Measurements from ENCODE around the gene SPIN2B.
"Not testable (repeated sequence)": the region's sequence is repeated elsewhere in the genome, so short reads cannot be mapped to it uniquely, and the experiment has no call there.

Gene SPIN2B

DNA sequence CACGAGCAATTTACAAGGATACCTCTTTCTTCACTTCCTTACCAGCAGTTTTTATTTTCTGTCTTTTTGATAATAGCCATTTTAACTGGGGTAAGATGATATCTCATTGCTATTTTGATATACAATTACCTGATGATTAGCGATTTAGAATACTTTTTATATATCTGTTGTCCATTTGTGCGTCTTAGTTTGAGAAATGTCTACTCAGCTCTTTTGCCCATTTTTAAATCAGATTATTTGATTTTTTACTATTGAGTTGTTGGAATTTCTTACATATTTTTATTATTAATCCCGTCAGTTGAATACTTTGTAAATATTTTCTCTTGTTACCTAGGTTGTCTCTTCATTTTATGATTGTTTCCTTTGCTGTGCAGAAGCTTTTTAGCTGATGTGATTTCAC, 17.3 kb upstream of the SPIN2B start:
- Histone ChIP-seq H3K9me2 (replicated peaks; ENCODE audit: insufficient read depth, low read length) (no peaks in the 10 kb centered on the region), H3F3A (ENCODE audit: insufficient read depth, low read length) (no peaks in the 10 kb centered on the region), H3K27me3 (replicated peaks; ENCODE audit: insufficient read depth, low read length) (no peaks in the 10 kb centered on the region), H3K4me1 (ENCODE audit: low read length) (no peaks in the 10 kb centered on the region), H3K4me2 (ENCODE audit: low read depth, low read length) (no peak overlapping the region), H2AFZ (ENCODE audit: low read length) (no peak overlapping the region), H3K9me3 (replicated peaks; ENCODE audit: insufficient read depth, low read length) (no peaks in the 10 kb centered on the region), H3K9ac (ENCODE audit: low read length) (no peak overlapping the region), H3K79me2 (ENCODE audit: low read length) (no peaks in the 10 kb centered on the region), H3K27ac (ENCODE audit: low read length) (no peak overlapping the region), H3K36me3 (replicated peaks; ENCODE audit: insufficient read depth, low read length) (no peaks in the 10 kb centered on the region), H4K20me1 (ENCODE audit: insufficient read depth, low read length) (no peaks in the 10 kb centered on the region), H3K4me3 (ENCODE audit: low read length) (no peak overlapping the region)
- DNase-seq: no peak
- TF ChIP-seq, protein P1, sequence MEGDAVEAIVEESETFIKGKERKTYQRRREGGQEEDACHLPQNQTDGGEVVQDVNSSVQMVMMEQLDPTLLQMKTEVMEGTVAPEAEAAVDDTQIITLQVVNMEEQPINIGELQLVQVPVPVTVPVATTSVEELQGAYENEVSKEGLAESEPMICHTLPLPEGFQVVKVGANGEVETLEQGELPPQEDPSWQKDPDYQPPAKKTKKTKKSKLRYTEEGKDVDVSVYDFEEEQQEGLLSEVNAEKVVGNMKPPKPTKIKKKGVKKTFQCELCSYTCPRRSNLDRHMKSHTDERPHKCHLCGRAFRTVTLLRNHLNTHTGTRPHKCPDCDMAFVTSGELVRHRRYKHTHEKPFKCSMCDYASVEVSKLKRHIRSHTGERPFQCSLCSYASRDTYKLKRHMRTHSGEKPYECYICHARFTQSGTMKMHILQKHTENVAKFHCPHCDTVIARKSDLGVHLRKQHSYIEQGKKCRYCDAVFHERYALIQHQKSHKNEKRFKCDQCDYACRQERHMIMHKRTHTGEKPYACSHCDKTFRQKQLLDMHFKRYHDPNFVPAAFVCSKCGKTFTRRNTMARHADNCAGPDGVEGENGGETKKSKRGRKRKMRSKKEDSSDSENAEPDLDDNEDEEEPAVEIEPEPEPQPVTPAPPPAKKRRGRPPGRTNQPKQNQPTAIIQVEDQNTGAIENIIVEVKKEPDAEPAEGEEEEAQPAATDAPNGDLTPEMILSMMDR (IDR thresholded peaks at IDR 0.05; ENCODE audit: low read length): no peak
- no peak for TF ChIP-seq EZH2 (optimal IDR thresholded peaks at IDR 0.05; ENCODE audit: low read depth, low read length)
- TF ChIP-seq EZH2phosphoT487 (IDR thresholded peaks at IDR 0.05; ENCODE audit: low read length): no peak

DNA sequence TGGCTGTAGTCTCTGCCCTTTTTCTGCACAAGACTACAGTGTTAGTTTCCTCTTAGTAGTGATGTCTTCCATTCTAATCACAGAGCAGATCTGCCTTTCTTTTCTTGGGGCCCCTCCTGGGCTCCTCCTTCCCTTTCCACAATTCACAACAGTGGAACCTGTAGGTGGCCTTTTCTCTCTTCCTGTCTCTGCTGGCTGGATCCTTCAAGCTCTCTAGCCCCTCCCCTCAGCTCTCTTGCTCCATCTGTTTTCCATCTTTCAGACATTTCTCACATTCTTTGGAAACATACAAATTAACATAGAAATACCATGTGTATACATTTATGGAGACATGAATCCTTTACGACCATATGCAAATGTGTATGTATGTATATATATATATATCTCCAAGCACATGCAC, 16.2 kb upstream of the SPIN2B start:
- no peaks in the 10 kb centered on the region for H3K36me3 ChIP-seq (replicated peaks; ENCODE audit: insufficient read depth, low read length)
- H3K4me3 ChIP-seq (ENCODE audit: low read length): no peak overlapping the region
- no peaks in the 10 kb centered on the region for H4K20me1 ChIP-seq (ENCODE audit: insufficient read depth, low read length)
- H2AFZ ChIP-seq (ENCODE audit: low read length): no peak overlapping the region
- H3F3A ChIP-seq (ENCODE audit: insufficient read depth, low read length): no peaks in the 10 kb centered on the region
- no peak for DNase-seq
- no peaks in the 10 kb centered on the region for H3K79me2 ChIP-seq (ENCODE audit: low read length)
- H3K9me3 ChIP-seq (replicated peaks; ENCODE audit: insufficient read depth, low read length): no peaks in the 10 kb centered on the region
- H3K27ac ChIP-seq (ENCODE audit: low read length): no peak overlapping the region
- no peaks in the 10 kb centered on the region for H3K9me2 ChIP-seq (replicated peaks; ENCODE audit: insufficient read depth, low read length)
- H3K4me1 ChIP-seq (ENCODE audit: low read length): no peaks in the 10 kb centered on the region
- no peak overlapping the region for H3K9ac ChIP-seq (ENCODE audit: low read length)
- no peaks in the 10 kb centered on the region for H3K27me3 ChIP-seq (replicated peaks; ENCODE audit: insufficient read depth, low read length)
- TF ChIP-seq, protein P1 (IDR thresholded peaks at IDR 0.05; ENCODE audit: low read length): no peak
- TF ChIP-seq EZH2 (optimal IDR thresholded peaks at IDR 0.05; ENCODE audit: low read depth, low read length): no peak
- no peak for TF ChIP-seq EZH2phosphoT487 (IDR thresholded peaks at IDR 0.05; ENCODE audit: low read length)
- no peak overlapping the region for H3K4me2 ChIP-seq (ENCODE audit: low read depth, low read length)

DNA sequence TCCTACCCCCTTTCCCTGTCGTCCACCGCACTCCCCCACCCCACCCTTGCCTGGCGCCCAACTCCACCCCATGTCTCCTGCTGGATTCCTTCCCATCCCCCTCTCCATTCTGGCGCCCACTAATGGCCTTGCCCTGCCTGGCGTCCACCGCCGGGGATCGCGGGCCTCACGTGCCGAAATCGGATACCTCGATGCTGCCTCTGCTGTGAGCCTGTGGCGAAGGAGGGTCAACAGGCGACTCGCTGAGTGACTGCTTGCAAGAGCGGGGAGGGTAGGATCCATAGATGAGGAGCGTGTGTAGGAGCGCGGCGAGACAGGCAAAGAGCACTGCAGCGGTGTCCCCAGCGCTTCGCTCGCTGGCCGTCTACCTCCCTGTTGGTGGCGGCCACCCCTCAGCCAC, 15.7 kb upstream of the SPIN2B start, which contains the start of gene SPIN2A:
Gene SPIN2A, minus strand, starts transcription at position 325 of the 400 bp plus-strand sequence. CDS start 800 bp downstream, outside the sequence.
- H3K4me2 ChIP-seq (ENCODE audit: low read depth, low read length); H3F3A ChIP-seq (ENCODE audit: insufficient read depth, low read length); H3K4me1 ChIP-seq (ENCODE audit: low read length); H4K20me1 ChIP-seq (ENCODE audit: insufficient read depth, low read length); H2AFZ ChIP-seq (ENCODE audit: low read length); H3K9me2 ChIP-seq (replicated peaks; ENCODE audit: insufficient read depth, low read length); H3K79me2 ChIP-seq (ENCODE audit: low read length); H3K27ac ChIP-seq (ENCODE audit: low read length); DNase-seq; H3K4me3 ChIP-seq (ENCODE audit: low read length); H3K36me3 ChIP-seq (replicated peaks; ENCODE audit: insufficient read depth, low read length); H3K27me3 ChIP-seq (replicated peaks; ENCODE audit: insufficient read depth, low read length); H3K9ac ChIP-seq (ENCODE audit: low read length); H3K9me3 ChIP-seq (replicated peaks; ENCODE audit: insufficient read depth, low read length): not testable (repeated sequence)

- DNase-seq; H3K9me3 ChIP-seq (replicated peaks; ENCODE audit: insufficient read depth, low read length); H3K4me1 ChIP-seq (ENCODE audit: low read length); H3F3A ChIP-seq (ENCODE audit: insufficient read depth, low read length); H3K9ac ChIP-seq (ENCODE audit: low read length); H3K4me3 ChIP-seq (ENCODE audit: low read length); H2AFZ ChIP-seq (ENCODE audit: low read length); H3K36me3 ChIP-seq (replicated peaks; ENCODE audit: insufficient read depth, low read length); H3K4me2 ChIP-seq (ENCODE audit: low read depth, low read length); H3K79me2 ChIP-seq (ENCODE audit: low read length); H3K27ac ChIP-seq (ENCODE audit: low read length); H3K9me2 ChIP-seq (replicated peaks; ENCODE audit: insufficient read depth, low read length); H4K20me1 ChIP-seq (ENCODE audit: insufficient read depth, low read length); H3K27me3 ChIP-seq (replicated peaks; ENCODE audit: insufficient read depth, low read length): not testable (repeated sequence)
Observed at GRCh38 chrX:57136589-57136988, 15.2 kb upstream of the SPIN2B start.

Measured in MM.1S (cell line).